GM21528 (cell line): ENCODE results near the gene RPL13.
"Not testable (repeated sequence)": the region's sequence is repeated elsewhere in the genome, so short reads cannot be mapped to it uniquely, and the experiment has no call there.

Source experiments
- ATAC-seq: cut with Tn5 transposase; IDR thresholded peaks from one replicate; pipeline ENCODE4 v1.9.1; 2021; ENCODE audit warnings: mild to moderate bottlenecking, moderate library complexity; ENCODE audit not compliant: unreplicated experiment, low FRiP score

RPL13 gene

GRCh38 chr16:89561884-89562599 lies 1.6 kb downstream of the RPL13 start:
- no peak for ATAC-seq

GRCh38 chr16:89562939-89563338 lies 2.5 kb downstream of the RPL13 start:
- no peak for ATAC-seq

DNA sequence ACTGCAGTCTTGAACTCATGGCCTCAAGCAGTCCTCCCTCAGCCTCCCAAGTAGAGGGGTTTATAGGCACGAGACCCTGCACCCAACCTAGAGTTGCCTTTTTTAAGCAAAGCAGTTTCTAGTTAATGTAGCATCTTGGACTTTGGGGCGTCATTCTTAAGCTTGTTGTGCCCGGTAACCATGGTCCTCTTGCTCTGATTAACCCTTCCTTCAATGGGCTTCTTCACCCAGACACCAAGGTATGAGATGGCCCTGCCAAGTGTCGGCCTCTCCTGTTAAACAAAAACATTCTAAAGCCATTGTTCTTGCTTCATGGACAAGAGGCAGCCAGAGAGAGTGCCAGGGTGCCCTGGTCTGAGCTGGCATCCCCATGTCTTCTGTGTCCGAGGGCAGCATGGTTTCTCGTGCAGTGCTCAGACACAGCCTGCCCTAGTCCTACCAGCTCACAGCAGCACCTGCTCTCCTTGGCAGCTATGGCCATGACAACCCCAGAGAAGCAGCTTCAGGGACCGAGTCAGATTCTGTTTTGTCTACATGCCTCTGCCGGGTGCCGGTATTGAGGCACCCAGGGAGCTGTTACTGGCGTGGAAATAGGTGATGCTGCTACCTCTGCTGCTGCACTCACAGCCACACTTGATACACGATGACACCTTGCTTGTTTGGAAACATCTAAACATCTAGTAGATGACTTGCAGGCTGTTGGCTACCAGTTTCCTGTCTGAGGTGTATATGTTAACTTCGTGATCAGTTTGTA lies 3.3 kb downstream of the RPL13 start:
- no peak for ATAC-seq

GRCh38 chr16:89564476-89565255 lies 4.2 kb downstream of the RPL13 start:
- no peak for ATAC-seq

DNA sequence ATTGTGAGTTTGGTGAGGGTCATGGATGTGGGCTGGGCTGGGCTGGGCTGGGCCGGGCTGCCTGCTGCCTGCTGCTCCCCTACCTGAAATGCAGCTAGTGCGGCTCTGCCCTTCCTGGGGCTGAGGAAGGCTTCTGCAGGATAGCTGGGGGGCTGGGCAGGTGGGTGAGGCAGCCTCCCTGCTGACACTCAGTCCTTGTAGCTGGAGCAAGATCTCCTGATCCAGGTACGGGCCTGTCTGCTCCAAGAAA lies 4.7 kb downstream of the RPL13 start:
- ATAC-seq = no peak

DNA sequence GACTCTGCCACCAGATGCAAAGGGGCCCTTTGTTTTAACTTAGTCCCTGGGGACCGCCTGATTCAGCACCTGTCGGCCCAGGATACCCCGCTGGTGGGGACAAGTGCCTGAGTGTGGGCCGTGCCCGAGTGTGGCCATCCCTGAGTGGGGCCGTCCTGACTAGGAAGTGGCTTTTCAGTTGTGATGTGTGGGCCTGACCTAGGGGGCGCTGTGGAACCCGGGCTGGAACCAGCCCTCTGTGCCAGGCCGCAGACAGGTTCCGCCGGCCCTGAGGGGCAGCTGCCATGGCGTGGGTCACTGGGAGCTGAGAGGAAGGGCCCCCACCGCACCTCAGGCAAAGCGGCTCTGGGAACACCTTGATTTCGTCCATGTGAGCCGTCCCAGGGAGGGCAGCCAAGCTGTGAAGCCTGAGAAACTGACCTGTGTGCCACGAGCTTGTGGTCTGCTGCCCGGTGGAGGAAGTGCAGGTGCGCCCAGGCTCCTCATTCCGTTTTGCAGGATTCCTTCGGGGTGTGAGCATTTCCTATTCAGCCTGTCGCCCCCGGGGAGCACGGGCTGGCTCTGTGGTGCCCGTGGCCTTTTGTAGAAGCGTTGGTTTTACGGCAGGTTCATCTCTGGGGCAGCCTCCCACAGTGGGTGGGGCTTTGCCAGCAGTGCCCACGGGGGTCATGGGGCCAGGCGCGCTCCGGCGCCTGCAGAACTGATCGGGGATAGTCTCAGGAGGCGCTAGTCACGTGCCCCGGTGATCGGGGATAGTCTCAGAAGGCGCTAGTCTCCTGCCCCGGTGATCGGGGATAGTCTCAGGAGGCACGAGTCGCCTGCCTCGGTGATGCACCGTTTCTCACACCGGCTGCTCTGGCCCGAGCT lies 5.3 kb downstream of the RPL13 start:
- no peak for ATAC-seq

- ATAC-seq = no peak
These were observed 7.4 kb downstream of the RPL13 start for GRCh38 chr16:89567656-89568594.

DNA sequence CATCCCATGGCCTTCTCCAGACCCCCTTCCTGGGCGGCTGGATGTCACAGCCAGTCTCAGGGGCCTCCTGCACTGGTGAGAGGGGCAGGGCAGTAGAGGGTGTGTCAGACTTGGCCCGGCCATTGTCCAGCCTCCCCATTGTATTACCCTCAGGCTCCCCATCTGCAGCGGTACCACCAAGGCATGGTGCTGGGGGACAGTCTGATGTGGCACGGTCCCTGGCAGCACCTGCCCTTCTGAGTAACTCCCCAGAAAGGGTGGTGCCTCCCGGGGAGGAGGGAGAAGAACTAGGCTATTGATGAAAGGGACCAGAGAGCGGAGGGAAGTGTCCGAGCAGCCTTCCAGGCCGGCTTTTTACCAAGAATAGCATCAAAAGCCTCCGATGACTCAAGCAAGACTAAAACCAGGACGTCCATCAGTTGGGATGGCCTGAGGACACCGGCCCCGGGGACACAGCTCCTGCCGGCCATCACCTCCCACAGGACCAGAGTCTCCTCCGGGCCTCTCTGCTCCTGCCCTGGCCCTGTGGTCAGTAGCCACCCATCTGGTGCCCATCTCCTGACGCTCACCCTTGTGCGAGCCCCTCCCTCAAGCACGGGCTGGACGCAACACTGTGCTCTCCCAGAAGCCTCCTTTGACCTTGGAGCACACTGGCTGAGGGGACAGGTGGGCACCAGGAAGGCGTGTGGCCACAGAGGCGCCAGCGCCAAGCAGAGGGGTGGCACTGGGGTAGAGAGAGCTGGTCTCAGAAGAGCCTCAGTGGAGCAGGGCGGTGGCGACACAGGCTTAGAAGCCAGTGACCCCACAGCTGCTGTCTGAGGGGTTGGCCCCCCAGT lies 9.2 kb downstream of the RPL13 start:
- ATAC-seq = no peak

DNA sequence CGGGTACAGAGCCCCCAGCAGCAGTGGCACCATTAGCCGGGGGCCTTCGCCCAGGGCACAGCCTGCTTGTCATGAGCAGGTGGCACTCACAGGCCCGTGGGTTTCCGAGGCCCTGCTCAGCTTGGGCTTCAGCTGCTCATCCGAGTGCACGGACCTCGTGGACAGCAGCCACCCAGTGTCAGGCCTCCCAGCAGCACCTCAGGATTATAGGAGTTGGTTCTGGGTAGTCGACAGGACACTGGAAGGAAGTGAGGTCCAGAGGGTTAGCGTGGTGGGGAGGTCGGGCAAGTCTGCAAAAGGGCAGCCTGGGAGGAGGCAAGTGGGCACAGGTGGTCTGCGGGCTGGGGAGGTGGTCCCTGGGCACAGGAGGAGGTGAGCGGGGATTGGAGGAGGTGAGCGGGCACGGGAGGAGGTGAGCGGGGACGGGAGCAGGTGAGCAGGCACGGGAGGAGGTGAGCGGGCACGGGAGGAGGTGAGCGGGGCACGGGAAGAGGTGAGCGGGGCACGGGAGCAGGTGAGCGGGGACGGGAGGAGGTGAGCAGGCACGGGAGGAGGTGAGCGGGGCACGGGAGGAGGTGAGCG lies 10.0 kb downstream of the RPL13 start:
- no peak for ATAC-seq

DNA sequence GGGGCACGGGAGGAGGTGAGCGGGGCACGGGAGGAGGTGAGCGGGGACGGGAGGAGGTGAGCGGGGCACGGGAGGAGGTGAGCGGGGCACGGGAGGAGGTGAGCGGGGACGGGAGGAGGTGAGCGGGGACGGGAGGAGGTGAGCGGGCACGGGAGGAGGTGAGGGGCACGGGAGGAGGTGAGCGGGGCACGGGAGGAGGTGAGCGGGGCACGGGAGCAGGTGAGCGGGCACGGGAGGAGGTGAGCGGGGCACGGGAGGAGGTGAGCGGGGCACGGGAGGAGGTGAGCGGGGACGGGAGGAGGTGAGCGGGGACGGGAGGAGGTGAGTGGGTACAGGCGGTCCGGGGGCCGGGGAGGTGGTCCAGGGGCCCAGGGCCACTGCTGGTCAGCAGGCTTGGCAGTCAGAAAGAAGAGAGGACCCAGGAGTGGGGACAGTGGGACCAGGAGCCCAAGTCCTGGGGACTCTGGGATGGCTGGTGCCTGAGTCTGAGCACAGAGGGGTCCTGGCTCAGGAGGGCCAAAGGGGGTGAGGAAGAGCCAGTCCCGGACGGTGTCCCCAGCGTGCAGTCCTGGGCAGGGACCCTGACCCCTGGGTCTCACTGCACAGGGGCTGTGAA lies 10.6 kb downstream of the RPL13 start:
- not testable (repeated sequence) for ATAC-seq

DNA sequence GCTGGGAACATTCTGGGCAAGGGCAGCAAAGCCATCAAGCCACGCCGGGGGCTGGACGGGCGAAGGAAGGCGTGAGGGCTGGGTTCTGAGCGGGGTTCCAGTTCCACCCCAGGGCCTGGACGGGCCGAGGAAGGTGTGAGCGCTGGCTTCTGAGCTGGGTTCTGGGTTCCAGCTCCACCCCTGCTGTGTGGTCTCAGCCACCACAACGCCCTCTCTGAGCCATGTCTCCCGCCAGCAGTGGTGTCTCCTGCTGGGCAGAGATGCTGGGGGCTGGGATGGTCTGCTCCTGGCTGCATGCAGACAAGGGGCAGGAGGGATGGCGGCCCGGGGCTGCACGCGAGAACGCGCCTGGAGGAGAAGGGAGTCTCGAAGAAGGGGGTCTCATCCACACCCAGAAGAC lies 11.2 kb downstream of the RPL13 start:
- no peak for ATAC-seq

DNA sequence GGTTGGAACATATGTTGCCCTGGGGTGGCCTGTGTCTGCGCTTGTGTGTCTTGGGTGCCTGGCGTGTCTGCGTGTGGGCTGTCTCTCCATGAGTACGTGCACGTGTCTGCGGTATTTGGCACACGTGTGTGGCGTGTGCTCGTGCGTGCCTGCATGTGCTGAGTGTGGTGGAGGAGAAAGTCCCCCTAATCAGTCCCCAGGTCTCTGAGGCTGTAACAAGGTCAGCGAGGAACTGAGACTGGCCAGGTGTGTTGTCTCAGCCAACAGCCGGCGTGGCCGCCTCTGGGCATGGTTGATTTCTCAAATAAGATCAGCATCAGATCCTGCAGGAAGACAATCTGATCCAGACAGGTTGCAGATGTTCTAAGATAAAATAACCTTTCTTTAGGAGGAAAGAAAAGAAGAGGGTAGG lies 11.6 kb downstream of the RPL13 start:
- no peak for ATAC-seq

DNA sequence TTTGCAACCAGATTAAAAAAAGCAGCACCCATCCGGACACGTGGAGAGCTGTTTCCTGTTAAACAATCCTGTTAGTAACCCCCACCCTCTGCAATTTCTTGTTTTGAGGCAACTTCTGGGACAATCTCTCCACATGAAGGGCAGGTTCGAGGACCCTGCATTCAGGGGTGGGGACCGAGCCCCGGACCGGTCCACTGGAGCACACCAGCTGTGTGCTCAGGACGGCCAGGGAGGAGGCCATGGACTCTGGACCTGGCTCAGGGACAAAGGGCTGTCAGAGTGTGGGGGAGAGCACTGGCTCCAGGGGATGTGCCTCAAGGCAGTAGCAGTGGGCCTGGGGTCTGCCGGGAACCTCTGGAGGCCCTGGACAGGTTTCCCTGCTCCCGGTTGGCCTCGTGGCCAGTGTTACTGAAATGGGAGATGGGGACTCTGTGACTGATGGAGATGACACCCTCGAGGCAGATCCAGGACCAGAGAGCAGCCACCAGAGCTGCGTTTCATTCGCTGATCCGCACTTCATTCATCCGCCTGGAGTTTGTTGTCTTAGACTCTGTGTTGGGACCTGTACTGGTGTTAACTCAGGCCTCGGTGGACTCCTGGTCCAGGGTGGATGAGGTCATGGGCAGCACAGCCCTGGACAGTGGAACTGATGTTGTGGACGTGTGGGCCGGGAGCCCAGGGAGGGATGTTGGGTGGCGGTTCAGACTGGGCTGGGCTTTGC lies 12.2 kb downstream of the RPL13 start:
- ATAC-seq = no peak

DNA sequence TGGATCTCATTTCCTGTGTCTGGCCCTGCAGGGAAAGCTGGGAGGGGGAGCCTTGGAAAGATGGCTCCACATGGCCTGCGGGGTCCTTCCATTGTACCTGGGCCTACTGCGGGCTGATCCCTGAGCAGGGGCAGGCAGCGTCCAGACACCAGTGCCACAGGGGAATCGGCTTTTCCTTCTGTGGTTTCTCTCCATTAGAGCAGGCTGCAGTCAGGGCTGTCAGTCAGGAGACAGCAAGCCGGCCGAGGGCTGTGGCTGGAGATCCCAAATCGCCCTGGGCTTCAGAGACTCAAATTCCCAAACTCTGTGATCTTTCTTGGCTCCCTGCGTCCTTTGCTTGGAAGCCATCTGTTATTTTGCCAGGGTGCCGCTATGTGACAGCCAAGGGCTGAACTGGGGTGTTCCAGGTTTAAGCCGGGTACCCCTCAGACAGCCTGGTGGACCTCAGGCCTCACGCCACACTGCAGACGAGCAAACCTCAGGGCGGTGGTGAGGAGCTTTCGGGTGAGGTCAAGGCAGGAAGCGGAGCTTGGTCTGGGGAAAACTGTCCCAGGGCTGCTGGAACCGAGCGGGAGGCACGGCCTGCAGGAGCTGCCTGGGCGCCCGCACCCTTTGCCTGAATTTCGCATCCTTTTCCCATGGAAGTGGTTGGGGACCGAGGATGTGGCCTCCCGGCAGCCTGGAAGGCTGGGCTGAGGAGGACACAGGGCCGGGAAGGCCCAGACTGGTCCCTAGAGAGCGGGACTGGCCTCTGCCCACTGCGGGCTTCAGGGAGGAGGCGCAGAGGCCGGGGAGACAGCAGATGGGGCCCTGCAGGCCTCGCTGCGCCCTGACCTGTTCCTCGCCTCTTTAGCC lies 13.6 kb downstream of the RPL13 start:
- no peak for ATAC-seq

DNA sequence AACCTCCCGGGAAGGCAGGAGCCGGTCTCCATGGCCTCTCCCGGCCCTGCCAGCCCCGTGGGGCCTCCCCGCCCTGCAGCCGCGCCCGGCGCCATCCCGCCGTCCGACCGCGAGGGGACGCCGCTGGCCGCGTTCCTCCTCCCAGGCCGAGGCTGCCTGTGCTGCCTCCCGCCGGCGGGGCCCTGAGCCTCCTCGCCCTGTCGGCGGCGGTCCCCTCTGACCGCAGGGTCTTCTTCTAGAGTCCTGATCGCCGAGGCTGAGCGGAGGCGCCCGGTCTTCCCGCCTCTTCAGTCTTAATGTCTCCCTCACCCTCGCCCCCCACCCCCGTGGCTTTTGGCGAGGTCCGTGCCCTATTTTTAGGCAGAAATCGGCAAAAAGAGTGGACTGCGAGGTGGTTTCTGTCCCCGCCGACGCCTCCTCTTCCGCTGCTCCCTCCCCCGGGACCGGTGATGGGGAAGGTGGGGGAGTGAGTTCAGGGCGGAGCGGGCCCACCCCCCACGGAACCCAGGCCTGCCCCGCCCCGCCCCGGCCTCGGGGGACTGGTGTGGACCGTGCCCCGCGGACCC lies 14.3 kb downstream of the RPL13 start:
- no peak for ATAC-seq
